ENCODE results near the gene EEIG2. TPM values are rescaled to one million over a fixed set of nuclear protein-coding genes. Genes with fewer than 3 reads are reported as not detected.

The EEIG2 gene
- total RNA-seq, 1 experiment from 2014 or later = 26.7 TPM

DNA sequence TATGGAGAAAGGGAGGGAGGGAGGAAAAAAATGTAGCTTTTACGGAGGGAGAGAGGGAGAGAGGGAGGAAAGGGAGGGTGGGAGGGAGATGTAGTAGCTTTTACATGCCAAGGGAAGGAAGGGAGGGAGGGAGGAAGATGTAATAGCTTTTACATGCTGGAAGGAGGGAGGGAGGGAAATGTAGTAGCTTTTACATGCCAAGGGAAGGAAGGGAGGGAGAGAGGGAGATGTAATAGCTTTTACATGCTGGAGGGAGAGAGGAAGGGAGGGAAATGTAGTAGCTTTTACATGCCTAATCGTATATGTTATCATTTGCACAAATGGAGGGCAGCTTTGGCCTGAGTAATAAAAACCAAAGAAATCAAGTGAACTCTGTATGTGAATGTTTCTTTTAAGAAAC is 35.6 kb downstream of the EEIG2 start:
- Histone ChIP-seq H3K27me3 (no peaks in the 10 kb centered on the region), H3K4me3 (no peak overlapping the region), H3K36me3 (no peaks in the 10 kb centered on the region; the same call in 1 of the 2 replicates), H3K9me3 (no peaks in the 10 kb centered on the region)
- no peak for DNase-seq

- Histone ChIP-seq H3K9me3 (no peaks in the 10 kb centered on the region), H3K4me3 (no peak overlapping the region), H3K27me3 (no peaks in the 10 kb centered on the region), H3K36me3 (peaks cover 3% of the 10 kb centered on the region)
- DNase-seq = no peak
These were observed 37.1 kb downstream of the EEIG2 start for GRCh38 chr1:108597041-108597440.

- H3K27me3 ChIP-seq = no peaks in the 10 kb centered on the region
- DNase-seq = no peak
- peaks cover 5% of the 10 kb centered on the region for H3K36me3 ChIP-seq
- H3K4me3 ChIP-seq = no peak overlapping the region
- no peaks in the 10 kb centered on the region for H3K9me3 ChIP-seq
These were observed 38.4 kb downstream of the EEIG2 start for GRCh38 chr1:108598340-108598739.

DNA sequence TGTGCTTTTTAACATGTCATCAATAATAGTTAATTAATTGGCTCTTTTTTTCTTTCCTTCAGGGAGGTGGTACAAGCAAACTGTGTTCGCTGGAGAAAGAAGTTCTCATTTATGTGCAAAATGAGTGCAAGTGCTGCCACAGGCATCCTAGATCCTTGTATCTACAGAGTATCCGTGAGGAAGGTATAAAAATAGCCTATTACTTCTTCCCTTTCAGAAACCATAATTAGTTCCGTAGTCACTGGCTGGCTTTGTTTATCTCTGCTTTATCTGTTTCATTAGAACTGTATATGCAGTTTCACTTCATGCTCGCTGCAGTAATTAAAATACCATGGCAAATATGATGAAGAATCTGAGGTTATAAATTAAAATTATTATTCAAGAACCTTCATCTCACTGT is 40.6 kb downstream of the EEIG2 start:
- peaks cover 7% of the 10 kb centered on the region for H3K36me3 ChIP-seq
- H3K27me3 ChIP-seq = no peaks in the 10 kb centered on the region
- H3K4me3 ChIP-seq = no peak overlapping the region
- H3K9me3 ChIP-seq = no peaks in the 10 kb centered on the region
- DNase-seq = no peak

GRCh38 chr1:108601708-108602410 is 42.0 kb downstream of the EEIG2 start:
- Histone ChIP-seq H3K9me3 (no peaks in the 10 kb centered on the region), H3K36me3 (peaks cover 7% of the 10 kb centered on the region), H3K4me3 (no peak overlapping the region), H3K27me3 (no peaks in the 10 kb centered on the region)
- DNase-seq = no peak

GRCh38 chr1:108605633-108606032 is 45.7 kb downstream of the EEIG2 start:
- no peak overlapping the region for H3K4me3 ChIP-seq
- DNase-seq = no peak
- no peaks in the 10 kb centered on the region for H3K27me3 ChIP-seq
- H3K9me3 ChIP-seq = no peaks in the 10 kb centered on the region
- H3K36me3 ChIP-seq = peaks cover 7% of the 10 kb centered on the region

DNA sequence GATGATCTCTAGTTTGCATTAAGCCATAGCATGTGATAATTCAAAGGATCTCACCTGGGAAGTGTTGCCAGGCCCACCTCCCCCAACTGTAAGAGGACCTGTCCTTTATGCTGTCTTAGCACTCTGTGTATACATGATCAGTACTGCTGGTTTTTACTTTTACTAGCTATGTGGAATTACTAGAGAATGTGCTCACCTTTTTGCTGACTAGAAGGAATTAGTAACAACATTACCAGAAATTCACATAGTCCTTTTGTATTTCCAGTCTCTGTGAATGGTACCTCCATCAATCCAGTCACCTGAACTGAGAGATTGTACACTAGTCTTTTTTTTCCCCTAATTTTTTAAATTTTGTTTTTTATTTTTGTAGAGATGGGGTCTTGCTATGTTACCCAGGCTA is 46.6 kb downstream of the EEIG2 start:
- H3K4me3 ChIP-seq = no peak overlapping the region
- no peak for DNase-seq
- H3K9me3 ChIP-seq = no peaks in the 10 kb centered on the region
- H3K36me3 ChIP-seq = peaks cover 4% of the 10 kb centered on the region; the same call in 1 of the 2 replicates
- no peaks in the 10 kb centered on the region for H3K27me3 ChIP-seq

GRCh38 chr1:108609483-108610049 is 49.7 kb downstream of the EEIG2 start:
- peaks cover 4% of the 10 kb centered on the region for H3K36me3 ChIP-seq
- no peaks in the 10 kb centered on the region for H3K9me3 ChIP-seq
- no peaks in the 10 kb centered on the region for H3K27me3 ChIP-seq
- H3K4me3 ChIP-seq = no peak overlapping the region
- DNase-seq = no peak

Other genes with a start within 250 kb of the EEIG2 start
- 0.13 and 0.35 TPM in 2 replicates for gene NBPF6, start 109.8 kb upstream of the EEIG2 start, total RNA-seq (2014; rRNA removed; shearing (Covaris generic); ENCODE audit: low replicate concordance)
- 12.3 and 20.2 TPM in 2 replicates for gene HENMT1, start 101.0 kb downstream of the EEIG2 start, total RNA-seq (2014; rRNA removed; shearing (Covaris generic); ENCODE audit: low replicate concordance)
- 20.9 and 31.5 TPM in 2 replicates for gene PRPF38B, start 132.2 kb downstream of the EEIG2 start, total RNA-seq (2014; rRNA removed; shearing (Covaris generic); ENCODE audit: low replicate concordance)
- gene FNDC7, start 152.8 kb downstream of the EEIG2 start, total RNA-seq (2014; rRNA removed; shearing (Covaris generic); ENCODE audit: low replicate concordance) = 0.07 and 0.81 TPM in 2 replicates
- gene STXBP3, start 186.6 kb downstream of the EEIG2 start, total RNA-seq (2014; rRNA removed; shearing (Covaris generic); ENCODE audit: low replicate concordance) = 20.9 and 30.1 TPM in 2 replicates

All from MG63 (cell line).